Measurements from ENCODE around the gene KIR3DL2.
"Not testable (repeated sequence)": the region's sequence is repeated elsewhere in the genome, so short reads cannot be mapped to it uniquely, and the experiment has no call there.

Gene KIR3DL2

GRCh38 chr19:54835126-54835525 is 15.1 kb upstream of the KIR3DL2 start:
- not testable (repeated sequence) for H3K36me3 ChIP-seq (ENCODE audit: insufficient read depth, low read length); H2AFZ ChIP-seq (ENCODE audit: low read depth, low read length); H3K27me3 ChIP-seq (ENCODE audit: insufficient read depth, low read length); H3K4me1 ChIP-seq (ENCODE audit: insufficient read depth, low read length); H3K4me3 ChIP-seq (ENCODE audit: low read length); H3K9me3 ChIP-seq (ENCODE audit: low read length)

GRCh38 chr19:54837522-54837921 is 12.7 kb upstream of the KIR3DL2 start:
- not testable (repeated sequence) for H3K9me3 ChIP-seq (ENCODE audit: low read length); H3K36me3 ChIP-seq (ENCODE audit: insufficient read depth, low read length); H3K4me3 ChIP-seq (ENCODE audit: low read length); H3K4me1 ChIP-seq (ENCODE audit: insufficient read depth, low read length); H2AFZ ChIP-seq (ENCODE audit: low read depth, low read length); H3K27me3 ChIP-seq (ENCODE audit: insufficient read depth, low read length)

- not testable (repeated sequence) for H3K27me3 ChIP-seq (ENCODE audit: insufficient read depth, low read length); H3K4me1 ChIP-seq (ENCODE audit: insufficient read depth, low read length); H3K9me3 ChIP-seq (ENCODE audit: low read length); H2AFZ ChIP-seq (ENCODE audit: low read depth, low read length); H3K36me3 ChIP-seq (ENCODE audit: insufficient read depth, low read length); H3K4me3 ChIP-seq (ENCODE audit: low read length)
These were observed 7.1 kb upstream of the KIR3DL2 start for GRCh38 chr19:54843171-54843570.

GRCh38 chr19:54850930-54851329 is 687 bp downstream of the KIR3DL2 start:
- Histone ChIP-seq H3K4me3 (ENCODE audit: low read length) (no peak overlapping the region), H3K9me3 (ENCODE audit: low read length) (no peaks in the 10 kb centered on the region), H3K4me1 (ENCODE audit: insufficient read depth, low read length) (no peaks in the 10 kb centered on the region), H3K36me3 (ENCODE audit: insufficient read depth, low read length) (no peaks in the 10 kb centered on the region), H3K27me3 (ENCODE audit: insufficient read depth, low read length) (peaks cover 6% of the 10 kb centered on the region), H2AFZ (ENCODE audit: low read depth, low read length) (no peak overlapping the region)

- H3K4me3 ChIP-seq (ENCODE audit: low read length), result no peak overlapping the region
- H3K36me3 ChIP-seq (ENCODE audit: insufficient read depth, low read length), result no peaks in the 10 kb centered on the region
- no peak overlapping the region for H2AFZ ChIP-seq (ENCODE audit: low read depth, low read length)
- H3K9me3 ChIP-seq (ENCODE audit: low read length), result no peaks in the 10 kb centered on the region
- no peaks in the 10 kb centered on the region for H3K4me1 ChIP-seq (ENCODE audit: insufficient read depth, low read length)
- peaks cover 6% of the 10 kb centered on the region for H3K27me3 ChIP-seq (ENCODE audit: insufficient read depth, low read length)
These were observed 1.1 kb downstream of the KIR3DL2 start for GRCh38 chr19:54851353-54851752.

- H3K36me3 ChIP-seq (ENCODE audit: insufficient read depth, low read length); H2AFZ ChIP-seq (ENCODE audit: low read depth, low read length); H3K9me3 ChIP-seq (ENCODE audit: low read length); H3K4me1 ChIP-seq (ENCODE audit: insufficient read depth, low read length); H3K4me3 ChIP-seq (ENCODE audit: low read length); H3K27me3 ChIP-seq (ENCODE audit: insufficient read depth, low read length): not testable (repeated sequence)
These were observed 5.0 kb downstream of the KIR3DL2 start for GRCh38 chr19:54855241-54855640.

GRCh38 chr19:54858476-54858875 is 8.2 kb downstream of the KIR3DL2 start:
- not testable (repeated sequence) for H3K9me3 ChIP-seq (ENCODE audit: low read length); H2AFZ ChIP-seq (ENCODE audit: low read depth, low read length); H3K36me3 ChIP-seq (ENCODE audit: insufficient read depth, low read length); H3K4me3 ChIP-seq (ENCODE audit: low read length); H3K4me1 ChIP-seq (ENCODE audit: insufficient read depth, low read length); H3K27me3 ChIP-seq (ENCODE audit: insufficient read depth, low read length)

GRCh38 chr19:54859421-54859820 is 9.2 kb downstream of the KIR3DL2 start:
- not testable (repeated sequence) for H2AFZ ChIP-seq (ENCODE audit: low read depth, low read length); H3K9me3 ChIP-seq (ENCODE audit: low read length); H3K4me1 ChIP-seq (ENCODE audit: insufficient read depth, low read length); H3K27me3 ChIP-seq (ENCODE audit: insufficient read depth, low read length); H3K36me3 ChIP-seq (ENCODE audit: insufficient read depth, low read length); H3K4me3 ChIP-seq (ENCODE audit: low read length)

GRCh38 chr19:54863459-54863858 is 13.2 kb downstream of the KIR3DL2 start:
- not testable (repeated sequence) for H3K4me1 ChIP-seq (ENCODE audit: insufficient read depth, low read length); H3K27me3 ChIP-seq (ENCODE audit: insufficient read depth, low read length); H3K9me3 ChIP-seq (ENCODE audit: low read length); H2AFZ ChIP-seq (ENCODE audit: low read depth, low read length); H3K4me3 ChIP-seq (ENCODE audit: low read length); H3K36me3 ChIP-seq (ENCODE audit: insufficient read depth, low read length)

- Histone ChIP-seq H3K9me3 (ENCODE audit: low read length) (no peaks in the 10 kb centered on the region), H3K4me1 (ENCODE audit: insufficient read depth, low read length) (no peaks in the 10 kb centered on the region), H3K36me3 (ENCODE audit: insufficient read depth, low read length) (no peaks in the 10 kb centered on the region), H3K27me3 (ENCODE audit: insufficient read depth, low read length) (no peaks in the 10 kb centered on the region), H2AFZ (ENCODE audit: low read depth, low read length) (no peak overlapping the region), H3K4me3 (ENCODE audit: low read length) (no peak overlapping the region)
These were observed 21.5 kb downstream of the KIR3DL2 start for GRCh38 chr19:54871696-54872095.

GRCh38 chr19:54873990-54874389 is 23.7 kb downstream of the KIR3DL2 start, which contains the start of gene FCAR:
Gene FCAR (plus strand): TSS chr19:54874235. CDS start chr19:54874290, 55 bp downstream.
- H3K4me1 ChIP-seq (ENCODE audit: insufficient read depth, low read length), result no peaks in the 10 kb centered on the region
- no peak within 1 kb of the TSS for H2AFZ ChIP-seq (ENCODE audit: low read depth, low read length)
- H3K9me3 ChIP-seq (ENCODE audit: low read length), result no peaks in the 10 kb centered on the region

GRCh38 chr19:54875506-54875905 is 25.3 kb downstream of the KIR3DL2 start:
- H3K9me3 ChIP-seq (ENCODE audit: low read length), result no peaks in the 10 kb centered on the region
- no peaks in the 10 kb centered on the region for H3K36me3 ChIP-seq (ENCODE audit: insufficient read depth, low read length)
- no peak overlapping the region for H2AFZ ChIP-seq (ENCODE audit: low read depth, low read length)
- H3K27me3 ChIP-seq (ENCODE audit: insufficient read depth, low read length), result no peaks in the 10 kb centered on the region
- no peaks in the 10 kb centered on the region for H3K4me1 ChIP-seq (ENCODE audit: insufficient read depth, low read length)
- H3K4me3 ChIP-seq (ENCODE audit: low read length), result no peak overlapping the region

More at GRCh38 chr19:54873990-54874389, 23.7 kb downstream of the KIR3DL2 start, which contains the start of gene FCAR:
- Histone ChIP-seq H3K36me3 (ENCODE audit: insufficient read depth, low read length) (no peaks in the 10 kb centered on the region), H3K27me3 (ENCODE audit: insufficient read depth, low read length) (no peaks in the 10 kb centered on the region), H3K4me3 (ENCODE audit: low read length) (no peak within 1 kb of the TSS)

- Histone ChIP-seq H3K9me3 (ENCODE audit: low read length) (no peaks in the 10 kb centered on the region), H3K4me3 (ENCODE audit: low read length) (no peak overlapping the region), H2AFZ (ENCODE audit: low read depth, low read length) (no peak overlapping the region), H3K36me3 (ENCODE audit: insufficient read depth, low read length) (no peaks in the 10 kb centered on the region), H3K27me3 (ENCODE audit: insufficient read depth, low read length) (peaks cover 4% of the 10 kb centered on the region), H3K4me1 (ENCODE audit: insufficient read depth, low read length) (no peaks in the 10 kb centered on the region)
These were observed 27.2 kb downstream of the KIR3DL2 start for GRCh38 chr19:54877471-54877870.

- Histone ChIP-seq H2AFZ (ENCODE audit: low read depth, low read length) (no peak overlapping the region), H3K4me1 (ENCODE audit: insufficient read depth, low read length) (no peaks in the 10 kb centered on the region), H3K36me3 (ENCODE audit: insufficient read depth, low read length) (no peaks in the 10 kb centered on the region), H3K4me3 (ENCODE audit: low read length) (no peak overlapping the region), H3K9me3 (ENCODE audit: low read length) (no peaks in the 10 kb centered on the region), H3K27me3 (ENCODE audit: insufficient read depth, low read length) (peaks cover 4% of the 10 kb centered on the region)
These were observed 31.6 kb downstream of the KIR3DL2 start for GRCh38 chr19:54881884-54882283.

All from neuron (in vitro differentiated cells).